Measurements from ENCODE around the gene BTN1A1.

- TF ChIP-seq CTCF (IDR thresholded peaks at IDR 0.05) = no peak
- TF ChIP-seq EHMT2 (IDR thresholded peaks at IDR 0.05; ENCODE audit: low read depth) = no peak
- no peak for TF ChIP-seq EP300 (IDR thresholded peaks at IDR 0.05)
- TF ChIP-seq CBX2 (IDR thresholded peaks at IDR 0.05; ENCODE audit: borderline replicate concordance, low read depth) = no peak
- TF ChIP-seq, protein P1, sequence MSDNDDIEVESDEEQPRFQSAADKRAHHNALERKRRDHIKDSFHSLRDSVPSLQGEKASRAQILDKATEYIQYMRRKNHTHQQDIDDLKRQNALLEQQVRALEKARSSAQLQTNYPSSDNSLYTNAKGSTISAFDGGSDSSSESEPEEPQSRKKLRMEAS (IDR thresholded peaks at IDR 0.05) = no peak
- no peak for TF ChIP-seq POLR2A (IDR thresholded peaks at IDR 0.05; ENCODE audit: low read length)
- no peak for TF ChIP-seq KDM5A (IDR thresholded peaks at IDR 0.05)
- no peak for TF ChIP-seq USF2 (IDR thresholded peaks at IDR 0.05)
Measured at GRCh38 chr6:26476896-26477295, 23.2 kb upstream of the BTN1A1 start.
